H9 (cell line): ENCODE measurements around the gene KRTAP4-12. TPM values are rescaled to one million over a fixed set of nuclear protein-coding genes. Genes with fewer than 3 reads are reported as not detected.
"Not testable (repeated sequence)": the region's sequence is repeated elsewhere in the genome, so short reads cannot be mapped to it uniquely, and the experiment has no call there.

Experiments
- DNase-seq: peaks from one replicate; pipeline ENCODE4 v3.0.0-alpha.2; 2017
- H2AFZ ChIP-seq: one replicate; pipeline ENCODE4 v1.6.1; 2013; ENCODE audit warnings: mild to moderate bottlenecking, low read length, control low read depth, moderate library complexity
- H2AK5ac ChIP-seq: 2 replicates; pipeline ENCODE4 v1.6.1; 2013; ENCODE audit warnings: low read length, control low read depth, mixed read lengths; ENCODE audit not compliant: insufficient read length
- H2BK120ac ChIP-seq: one replicate; pipeline ENCODE4 v1.6.1; 2013; ENCODE audit warnings: low read depth, mild to moderate bottlenecking, low read length, control low read depth, inconsistent platforms; ENCODE audit not compliant: poor library complexity, severe bottlenecking
- H2BK12ac ChIP-seq: 2 replicates; pipeline ENCODE4 v1.6.1; 2013; ENCODE audit warnings: low read length, control low read depth, mixed read lengths, low read depth; ENCODE audit not compliant: insufficient read length
- H2BK15ac ChIP-seq: 2 replicates; pipeline ENCODE4 v1.6.1; 2013; ENCODE audit warnings: low read depth, low read length, control low read depth
- H2BK20ac ChIP-seq: one replicate; pipeline ENCODE4 v1.6.1; 2013; ENCODE audit warnings: low read depth, mild to moderate bottlenecking, low read length, control low read depth, inconsistent platforms; ENCODE audit not compliant: poor library complexity, severe bottlenecking
- H2BK5ac ChIP-seq: 2 replicates; pipeline ENCODE4 v1.6.1; 2013; ENCODE audit warnings: low read length, control low read depth, mixed read lengths; ENCODE audit not compliant: insufficient read length
- H3K14ac ChIP-seq: 2 replicates; pipeline ENCODE4 v1.6.1; 2013; ENCODE audit warnings: low read length, control low read depth; ENCODE audit not compliant: insufficient read depth
- H3K18ac ChIP-seq: 2 replicates; pipeline ENCODE4 v1.6.1; 2013; ENCODE audit warnings: low read depth, mild to moderate bottlenecking, mixed read lengths, low read length, control low read depth; ENCODE audit not compliant: insufficient read length
- H3K23ac ChIP-seq: 2 replicates; pipeline ENCODE4 v1.6.1; 2013; ENCODE audit warnings: low read length, control low read depth, mixed read lengths, low read depth; ENCODE audit not compliant: insufficient read length
- H3K23me2 ChIP-seq: 2 replicates; pipeline ENCODE4 v1.6.1; 2013; ENCODE audit warnings: low read depth, mild to moderate bottlenecking, mixed read lengths, low read length, control low read depth; ENCODE audit not compliant: insufficient read length, poor library complexity, severe bottlenecking
- H3K27ac ChIP-seq: 2 replicates; pipeline ENCODE4 v1.5.1; 2013; ENCODE audit warnings: low read length, control low read depth, mixed read lengths, low read depth; ENCODE audit not compliant: insufficient read length
- H3K27me3 ChIP-seq: 2 replicates; pipeline ENCODE4 v1.6.1; 2013; ENCODE audit warnings: low read length, control low read depth, inconsistent platforms; ENCODE audit not compliant: insufficient read depth
- H3K4ac ChIP-seq: 2 replicates; pipeline ENCODE4 v1.6.1; 2013; ENCODE audit warnings: low read depth, mild to moderate bottlenecking, control low read depth, inconsistent platforms, low read length, moderate library complexity
- H3K4me1 ChIP-seq: 2 replicates; pipeline ENCODE4 v1.6.1; 2013; ENCODE audit warnings: low read length, control low read depth, inconsistent platforms; ENCODE audit not compliant: insufficient read depth
- H3K4me2 ChIP-seq: 2 replicates; pipeline ENCODE4 v1.6.1; 2013; ENCODE audit warnings: low read length, control low read depth, mixed read lengths; ENCODE audit not compliant: insufficient read length, insufficient read depth
- H3K56ac ChIP-seq: 2 replicates; pipeline ENCODE4 v1.6.1; 2013; ENCODE audit warnings: low read depth, mild to moderate bottlenecking, mixed read lengths, low read length, control low read depth; ENCODE audit not compliant: insufficient read length
- H3K79me1 ChIP-seq: 2 replicates; pipeline ENCODE4 v1.6.1; 2013; ENCODE audit warnings: low read depth, mild to moderate bottlenecking, moderate library complexity, low read length, control low read depth, inconsistent platforms; ENCODE audit not compliant: insufficient read depth, poor library complexity, severe bottlenecking
- H3K79me2 ChIP-seq: 2 replicates; pipeline ENCODE4 v1.6.1; 2013; ENCODE audit warnings: low read length, control low read depth, inconsistent platforms; ENCODE audit not compliant: insufficient read depth
- H3K9ac ChIP-seq: 2 replicates; pipeline ENCODE4 v1.6.1; 2013; ENCODE audit warnings: low read length, control low read depth, mixed read lengths; ENCODE audit not compliant: insufficient read length; ENCODE audit errors: extremely low read depth
- H3K9me3 ChIP-seq: one replicate; pipeline ENCODE4 v1.6.1; 2013; ENCODE audit warnings: low read depth, low read length, inconsistent platforms; ENCODE audit not compliant: control insufficient read depth
- H3T11ph ChIP-seq: one replicate; pipeline ENCODE4 v1.6.1; 2013; ENCODE audit warnings: mild to moderate bottlenecking, low read length, control low read depth, inconsistent platforms
- H4K20me1 ChIP-seq: one replicate; pipeline ENCODE4 v1.6.1; 2013; ENCODE audit not compliant: control insufficient read depth, insufficient read length, insufficient read depth
- H4K5ac ChIP-seq: 2 replicates; pipeline ENCODE4 v1.6.1; 2013; ENCODE audit warnings: low read depth, mild to moderate bottlenecking, mixed read lengths, low read length, control low read depth; ENCODE audit not compliant: insufficient read length
- H4K8ac ChIP-seq: replicated peaks from 2 replicates; pipeline ENCODE4 v1.6.1; 2013; ENCODE audit warnings: low read length, control low read depth, mixed read lengths, low read depth; ENCODE audit not compliant: insufficient read length
- H4K91ac ChIP-seq: 2 replicates; pipeline ENCODE4 v1.6.1; 2013; ENCODE audit warnings: low read depth, mild to moderate bottlenecking, moderate library complexity, mixed read lengths, low read length, control low read depth; ENCODE audit not compliant: insufficient read length
- H3K27ac Mint-ChIP-seq, 3 experiments: 2 replicates in 2 of 3; 3 replicates in 1 of 3; pipeline ENCODE4 v1.8.0; 2020 to 2021; ENCODE audit warnings: mixed read lengths in 3 of 3, mild to moderate bottlenecking in 1 of 3, moderate library complexity in 1 of 3
- H3K27me3 Mint-ChIP-seq: 2 replicates; pipeline ENCODE4 v1.8.0; 2021; ENCODE audit warnings: low read depth, mild to moderate bottlenecking, moderate library complexity, mixed read lengths
- H3K36me3 Mint-ChIP-seq, 3 experiments: 2 replicates in 2 of 3; 3 replicates in 1 of 3; pipeline ENCODE4 v1.8.0; 2020 to 2021; ENCODE audit warnings: low read depth in 3 of 3, mixed read lengths in 3 of 3; ENCODE audit not compliant: insufficient read depth in 1 of 3
- H3K4me1 Mint-ChIP-seq, 2 experiments: 2 replicates each; pipeline ENCODE4 v1.8.0; 2020; ENCODE audit warnings: mixed read lengths in 2 of 2
- H3K4me3 Mint-ChIP-seq, 2 experiments: 2 replicates in 1 of 2; 3 replicates in 1 of 2; pipeline ENCODE4 v1.8.0; 2020 to 2021; ENCODE audit warnings: mild to moderate bottlenecking in 2 of 2, mixed read lengths in 2 of 2, moderate library complexity in 1 of 2
- H3K9me3 Mint-ChIP-seq, 2 experiments: 2 replicates in 1 of 2; 3 replicates in 1 of 2; pipeline ENCODE4 v1.8.0; 2020; ENCODE audit warnings: mild to moderate bottlenecking in 2 of 2, mixed read lengths in 2 of 2, moderate library complexity in 1 of 2
- WGBS: extraction: QIAGEN DNeasy Blood & Tissue Kit; methylation state at CpG from one replicate; pipeline ENCODE4 v1.1.7; 2013; ENCODE audit warnings: missing lambda C conversion rate, low lambda C conversion rate, mixed read lengths; ENCODE audit not compliant: insufficient read length; ENCODE audit errors: extremely low coverage; 5-methylcytosine and 5-hydroxymethylcytosine counted together
- total RNA-seq: library from RNA; stranded (reverse); gene quantifications from 2 replicates; pipeline ENCODE4 v1.2.1, GENCODE V29; 2021

KRTAP4-12 gene
- total RNA-seq, 1 experiment from 2014 or later: not detected

- not testable (repeated sequence) for H4K8ac ChIP-seq, H3K79me2 ChIP-seq, H2BK120ac ChIP-seq, H3K23ac ChIP-seq, H3K4me1 ChIP-seq, DNase-seq, H3K27me3 Mint-ChIP-seq, H3K9ac ChIP-seq, H4K5ac ChIP-seq, H2BK20ac ChIP-seq, H3K79me1 ChIP-seq, H3T11ph ChIP-seq, H2BK5ac ChIP-seq, H3K9me3 Mint-ChIP-seq, H3K27me3 ChIP-seq, H3K9me3 ChIP-seq, H3K27ac Mint-ChIP-seq, H3K18ac ChIP-seq, H2BK12ac ChIP-seq, H3K23me2 ChIP-seq, H2BK15ac ChIP-seq, H3K4ac ChIP-seq, H3K27ac ChIP-seq, H3K36me3 Mint-ChIP-seq, H4K20me1 ChIP-seq, H2AK5ac ChIP-seq, H3K4me3 Mint-ChIP-seq, H3K4me2 ChIP-seq, H2AFZ ChIP-seq, H3K56ac ChIP-seq, H4K91ac ChIP-seq, H3K14ac ChIP-seq
- peaks cover 53 to 54% of the 10 kb centered on the region in 2 experiments for H3K4me1 Mint-ChIP-seq
- no CpG with 5 or more reads among the region's 2 CpGs for WGBS
Observed at GRCh38 chr17:41104386-41105038, 19.5 kb downstream of the KRTAP4-12 start.
